ENCODE data around the gene UBAC2. TPM values are rescaled to one million over a fixed set of nuclear protein-coding genes. Genes with fewer than 3 reads are reported as not detected.

The UBAC2 gene
- total and polyA plus RNA-seq, 2 of the 8 experiments (the other 6 are each of a cell fraction or from before 2014, with no cell fraction given) = 75.9 to 76.9 TPM

- TF ChIP-seq E2F6 (IDR thresholded peaks at IDR 0.05) = peak; percentile 52; the same call in 1 of the 2 replicates
- TF ChIP-seq JUND (IDR thresholded peaks at IDR 0.05; ENCODE audit: low read length) = no peak
- TF ChIP-seq SIN3A (conservative IDR thresholded peaks at IDR 0.05 in 1 of 2, IDR thresholded peaks at IDR 0.05 in 1 of 2; ENCODE audit: low read depth in 1 of 2, low read length in 2 of 2) = 0 out of 4 replicates have a peak, but pooled peaks of 1 of the 2 experiments have one; percentile 40
- no peak for TF ChIP-seq CTBP2 (IDR thresholded peaks at IDR 0.05; ENCODE audit: borderline replicate concordance, insufficient read depth, insufficient read length, low read length)
- TF ChIP-seq NANOG (IDR thresholded peaks at IDR 0.05; ENCODE audit: insufficient read depth, low read depth, low read length, poor library complexity, severe bottlenecking) = peak; percentile 7
- no peak for TF ChIP-seq ZNF274 (IDR thresholded peaks at IDR 0.05; ENCODE audit: borderline replicate concordance, extremely low read depth, low read length)
Observed at GRCh38 chr13:99176309-99177276, 24.1 kb upstream of the UBAC2 start (continued).
